Omental fat pad (tissue), 4 donors: ENCODE data around the gene CD81. TPM values are rescaled to one million over a fixed set of nuclear protein-coding genes. Genes with fewer than 3 reads are reported as not detected.

Experiments used
- ATAC-seq: fragments of 150-250 bp; one replicate; pipeline ENCODE4 v1.9.1; 2016; ENCODE audit warnings: mild to moderate bottlenecking, moderate library complexity; ENCODE audit not compliant: low FRiP score
- DNase-seq: peaks from one replicate; pipeline ENCODE4 v3.0.0-alpha.2; 2019; ENCODE audit warnings: low spot score
- CTCF ChIP-seq, 3 donors: fragments of 450-650 bp; IDR thresholded peaks; one replicate each; pipeline ENCODE4 v1.5.1; 2016 to 2017; ENCODE audit warnings: antibody characterized with exemption in 3 of 3, mild to moderate bottlenecking in 3 of 3, moderate library complexity in 2 of 3
- total RNA-seq, 4 donors: library from RNA; depleted of rRNA; stranded (reverse); fragments of >200 nt; gene quantifications; one replicate each; pipeline ENCODE4 v1.1.0, GENCODE V29; 2016

CD81 gene
- total RNA-seq, 4 donors from 2014 or later = 540 to 765 (median 577) TPM

GRCh38 chr11:2415171-2415570 lies 38.1 kb downstream of the CD81 start:
- no peak for TF ChIP-seq CTCF (IDR thresholded peaks at IDR 0.05)
- DNase-seq (no peak), ATAC-seq (no peak)

- ATAC-seq (no peak), DNase-seq (no peak)
- TF ChIP-seq CTCF (IDR thresholded peaks at IDR 0.05) = no peak
Measured at GRCh38 chr11:2415601-2416380, 38.7 kb downstream of the CD81 start.

- DNase-seq (no peak), ATAC-seq (no peak)
- TF ChIP-seq CTCF (IDR thresholded peaks at IDR 0.05) = no peak
Measured at GRCh38 chr11:2416765-2417164, 39.7 kb downstream of the CD81 start.

- DNase-seq (no peak), ATAC-seq (no peak)
- no peak for TF ChIP-seq CTCF (IDR thresholded peaks at IDR 0.05)
Measured at GRCh38 chr11:2417856-2418692, 41.0 kb downstream of the CD81 start.

GRCh38 chr11:2418693-2419360 lies 41.7 kb downstream of the CD81 start:
- TF ChIP-seq CTCF (IDR thresholded peaks at IDR 0.05) = no peak
- no peak for DNase-seq
- ATAC-seq = no peak

- DNase-seq = peak; percentile 57
- ATAC-seq = no peak
- peak in 1 of 3 donors; percentile 23 for TF ChIP-seq CTCF (IDR thresholded peaks at IDR 0.05)
Measured at GRCh38 chr11:2419638-2420501, 42.8 kb downstream of the CD81 start.
